Brain microvascular endothelial cell (primary cell): ENCODE data around the gene LRRC40.

ENCODE experiments used
- DNase-seq: peaks from one replicate; pipeline ENCODE4 v3.0.0-alpha.2; 2020
- H3K27ac ChIP-seq: fragments of 250-450 bp; sonication (Bioruptor Pico); 2 replicates; pipeline ENCODE4 v1.5.1; 2020; ENCODE audit warnings: mild to moderate bottlenecking, moderate library complexity
- H3K27me3 ChIP-seq: fragments of 250-450 bp; sonication (Bioruptor Pico); replicated peaks from 2 replicates; pipeline ENCODE4 v1.5.1; 2020; ENCODE audit warnings: mild to moderate bottlenecking
- H3K36me3 ChIP-seq: fragments of 250-450 bp; sonication (Bioruptor Pico); replicated peaks from 2 replicates; pipeline ENCODE4 v1.5.1; 2020; ENCODE audit warnings: mild to moderate bottlenecking
- H3K4me3 ChIP-seq: 2 replicates; pipeline ENCODE4 v1.5.1; 2011; ENCODE audit warnings: low read depth, mild to moderate bottlenecking, control low read depth, low read length, moderate library complexity
- in situ Hi-C: cut with HindIII; loops from 2 replicates; pipeline ENCODE4 v1.10.0; 2017; ENCODE audit warnings: low sequenced_read_pairs, low pct_ligation_motif_present
- TF ChIP-seq, protein P1 (sequence below): IDR thresholded peaks from 2 replicates; pipeline ENCODE4 v1.5.1; 2011; ENCODE audit warnings: low read depth, mild to moderate bottlenecking, moderate library complexity, low read length, control low read depth, inconsistent platforms; ENCODE audit errors: missing control alignments

LRRC40 gene

GRCh38 chr1:70112838-70113237, 92.5 kb downstream of the LRRC40 start:
- Histone ChIP-seq H3K27me3 (no peaks in the 10 kb centered on the region), H3K36me3 (no peaks in the 10 kb centered on the region), H3K27ac (no peak overlapping the region), H3K4me3 (no peak overlapping the region)
- no peak for DNase-seq
- in situ Hi-C loops = no loop called here
- TF ChIP-seq, protein P1, sequence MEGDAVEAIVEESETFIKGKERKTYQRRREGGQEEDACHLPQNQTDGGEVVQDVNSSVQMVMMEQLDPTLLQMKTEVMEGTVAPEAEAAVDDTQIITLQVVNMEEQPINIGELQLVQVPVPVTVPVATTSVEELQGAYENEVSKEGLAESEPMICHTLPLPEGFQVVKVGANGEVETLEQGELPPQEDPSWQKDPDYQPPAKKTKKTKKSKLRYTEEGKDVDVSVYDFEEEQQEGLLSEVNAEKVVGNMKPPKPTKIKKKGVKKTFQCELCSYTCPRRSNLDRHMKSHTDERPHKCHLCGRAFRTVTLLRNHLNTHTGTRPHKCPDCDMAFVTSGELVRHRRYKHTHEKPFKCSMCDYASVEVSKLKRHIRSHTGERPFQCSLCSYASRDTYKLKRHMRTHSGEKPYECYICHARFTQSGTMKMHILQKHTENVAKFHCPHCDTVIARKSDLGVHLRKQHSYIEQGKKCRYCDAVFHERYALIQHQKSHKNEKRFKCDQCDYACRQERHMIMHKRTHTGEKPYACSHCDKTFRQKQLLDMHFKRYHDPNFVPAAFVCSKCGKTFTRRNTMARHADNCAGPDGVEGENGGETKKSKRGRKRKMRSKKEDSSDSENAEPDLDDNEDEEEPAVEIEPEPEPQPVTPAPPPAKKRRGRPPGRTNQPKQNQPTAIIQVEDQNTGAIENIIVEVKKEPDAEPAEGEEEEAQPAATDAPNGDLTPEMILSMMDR = peak; percentile 27

DNA sequence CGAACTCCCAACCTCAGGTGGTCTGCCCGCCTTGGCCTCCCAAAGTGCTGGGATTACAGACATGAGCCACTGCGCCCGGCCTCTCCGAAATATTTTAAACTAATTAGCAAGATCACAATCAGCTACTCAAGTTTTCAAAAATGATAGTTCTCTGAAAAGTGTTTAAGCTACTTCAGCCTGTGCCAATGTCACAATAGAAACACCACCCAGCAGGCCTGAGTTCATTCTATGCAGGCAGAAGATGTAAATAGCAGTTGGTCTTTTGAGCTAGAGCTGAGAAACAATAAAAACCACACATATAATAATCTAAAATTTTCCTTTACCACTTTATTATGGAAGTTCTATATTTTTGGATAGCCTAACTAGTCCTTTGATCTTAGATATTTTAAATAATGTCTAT, 96.1 kb downstream of the LRRC40 start:
- no peaks in the 10 kb centered on the region for H3K36me3 ChIP-seq
- in situ Hi-C loops = no loop called here
- no peaks in the 10 kb centered on the region for H3K27me3 ChIP-seq
- no peak overlapping the region for H3K27ac ChIP-seq
- TF ChIP-seq, protein P1 = no peak
- H3K4me3 ChIP-seq = no peak overlapping the region
- no peak for DNase-seq

- no peak for DNase-seq
- H3K27me3 ChIP-seq = no peaks in the 10 kb centered on the region
- no peak overlapping the region for H3K4me3 ChIP-seq
- no peaks in the 10 kb centered on the region for H3K36me3 ChIP-seq
- TF ChIP-seq, protein P1 = no peak
- H3K27ac ChIP-seq = no peak overlapping the region
- in situ Hi-C loops = no loop called here
These were observed 101.6 kb downstream of the LRRC40 start for GRCh38 chr1:70103770-70104169.

- in situ Hi-C loops = no loop called here
- TF ChIP-seq, protein P1 = no peak
These were observed 103.6 kb downstream of the LRRC40 start for GRCh38 chr1:70101774-70102173.

GRCh38 chr1:70101231-70101630, 104.1 kb downstream of the LRRC40 start:
- TF ChIP-seq, protein P1 = no peak
- no peak overlapping the region for H3K27ac ChIP-seq
- H3K4me3 ChIP-seq = no peak overlapping the region
- H3K36me3 ChIP-seq = no peaks in the 10 kb centered on the region
- DNase-seq = no peak
- H3K27me3 ChIP-seq = no peaks in the 10 kb centered on the region
- in situ Hi-C loops = no loop called here

More at GRCh38 chr1:70101774-70102173, 103.6 kb downstream of the LRRC40 start:
- Histone ChIP-seq H3K4me3 (no peak overlapping the region), H3K27me3 (no peaks in the 10 kb centered on the region), H3K27ac (no peak overlapping the region), H3K36me3 (no peaks in the 10 kb centered on the region)
- no peak for DNase-seq
